HCT116 (cell line): ENCODE measurements around the gene BMP2. TPM values are rescaled to one million over a fixed set of nuclear protein-coding genes. Genes with fewer than 3 reads are reported as not detected.

Source experiments
- ATAC-seq: fragments of 200-7000 bp; cut with Tn5 transposase; 2 replicates; pipeline ENCODE4 v1.9.1; 2020; ENCODE audit warnings: mild to moderate bottlenecking, moderate library complexity
- BruUV-seq: library from RNA; stranded (reverse); fragments of 400-500 nt; replicated peaks from 2 replicates; lab custom pipeline; 2021; lab: Mats Ljungman, UMichigan
- CTCF ChIA-PET: fragments of 300-600 bp; sonication (Branson Sonifier 250); formaldehyde crosslinking; loops from one replicate; lab custom pipeline; 2021; ENCODE audit warnings: antibody characterized with exemption; lab: Charles Lee
- POLR2A ChIA-PET: fragments of 300-600, 350-600 bp; sonication (Branson Sonifier 250); formaldehyde crosslinking; loops from one replicate; lab custom pipeline; 2021; ENCODE audit warnings: antibody characterized with exemption; lab: Charles Lee
- RAD21 ChIA-PET, 2 experiments: fragments of 300-600 bp; sonication (Branson Sonifier 250); formaldehyde crosslinking; loops; one replicate each; lab custom pipeline; 2023; ENCODE audit warnings: low total read pairs in 2 of 2; ENCODE audit not compliant: uncharacterized antibody in 2 of 2, unreplicated experiment in 2 of 2, low non-redundant PET in 1 of 2; lab: Charles Lee
- DNase-seq: peaks from one replicate; pipeline ENCODE4 v3.0.0-alpha.2; 2010; ENCODE audit warnings: low read depth, low spot score
- H2AFZ ChIP-seq: fragments of 200-600 bp; shearing (Covaris generic), sonication (generic); 2 replicates; pipeline ENCODE4 v1.6.1; 2017; ENCODE audit warnings: low read depth, mixed run types, mixed read lengths, antibody characterized with exemption, low read length; ENCODE audit not compliant: poor library complexity, severe bottlenecking
- H3K27ac ChIP-seq: 2 replicates; pipeline ENCODE4 v1.5.1; 2012; ENCODE audit warnings: low read depth, low read length
- H3K27me3 ChIP-seq: fragments of 200-600 bp; sonication (generic); 2 replicates; pipeline ENCODE4 v1.6.1; 2016; ENCODE audit warnings: mixed run types, low read length, mixed read lengths; ENCODE audit not compliant: insufficient read depth
- H3K36me3 ChIP-seq, 2 experiments: fragments of 200-500 bp in 1 of 2; fragments of 200-600 bp in 1 of 2; sonication (Bioruptor generic) in 1 of 2; sonication (generic) in 1 of 2; 2 replicates each; pipeline versions ENCODE4 v1.5.1 to v1.6.1; 2014 to 2016; ENCODE audit warnings: low read length in 2 of 2, inconsistent platforms in 1 of 2, mixed read lengths in 1 of 2, mixed run types in 1 of 2; ENCODE audit not compliant: insufficient read depth in 2 of 2, control insufficient read depth in 1 of 2
- H3K4me1 ChIP-seq, 2 experiments: fragments of 200-600 bp in 1 of 2; sonication (generic) in 1 of 2; 2 replicates each; pipeline versions ENCODE4 v1.5.1 to v1.6.1; 2012 to 2017; ENCODE audit warnings: low read length in 2 of 2, inconsistent platforms in 1 of 2, mild to moderate bottlenecking in 1 of 2, mixed read lengths in 1 of 2, mixed run types in 1 of 2, moderate library complexity in 1 of 2; ENCODE audit not compliant: insufficient read depth in 2 of 2, control insufficient read depth in 1 of 2
- H3K4me2 ChIP-seq: fragments of 200-600 bp; sonication (generic); 2 replicates; pipeline ENCODE4 v1.6.1; 2017; ENCODE audit warnings: mixed run types, low read length, mixed read lengths
- H3K4me3 ChIP-seq, 2 experiments: fragments of 200-600 bp in 1 of 2; sonication (generic) in 1 of 2; replicated peaks in 1 of 2; 2 replicates each; pipeline ENCODE4 v1.5.1; 2011 to 2016; ENCODE audit warnings: low read length in 2 of 2, control low read depth in 1 of 2, low read depth in 1 of 2, mild to moderate bottlenecking in 1 of 2, mixed read lengths in 1 of 2, mixed run types in 1 of 2
- H3K79me2 ChIP-seq: fragments of 200-600 bp; sonication (generic); 2 replicates; pipeline ENCODE4 v1.6.1; 2017; ENCODE audit warnings: mild to moderate bottlenecking, mixed run types, low read length, moderate library complexity, mixed read lengths; ENCODE audit not compliant: insufficient read depth
- H3K9ac ChIP-seq: fragments of 200-600 bp; sonication (generic); 2 replicates; pipeline ENCODE4 v1.6.1; 2016; ENCODE audit warnings: low read length, mixed read lengths
- H3K9me2 ChIP-seq: fragments of 200-600 bp; sonication (generic), shearing (Covaris generic); 2 replicates; pipeline ENCODE4 v1.6.1; 2017; ENCODE audit warnings: mixed run types, mild to moderate bottlenecking, moderate library complexity; ENCODE audit not compliant: insufficient read depth
- H3K9me3 ChIP-seq, 2 experiments: fragments of 200-500 bp in 1 of 2; fragments of 200-600 bp in 1 of 2; sonication (Bioruptor generic) in 1 of 2; sonication (generic) in 1 of 2; 2 replicates each; pipeline ENCODE4 v1.6.1; 2014 to 2017; ENCODE audit warnings: low read length in 2 of 2, mixed read lengths in 2 of 2, inconsistent platforms in 1 of 2, low read depth in 1 of 2, mild to moderate bottlenecking in 1 of 2, mixed run types in 1 of 2, moderate library complexity in 1 of 2; ENCODE audit not compliant: control insufficient read depth in 1 of 2, insufficient read depth in 1 of 2
- H4K20me1 ChIP-seq: fragments of 200-600 bp; sonication (generic), shearing (Covaris generic); 2 replicates; pipeline ENCODE4 v1.6.1; 2017; ENCODE audit warnings: mixed run types, mild to moderate bottlenecking, moderate library complexity; ENCODE audit not compliant: insufficient read depth
- ATF3 ChIP-seq: IDR thresholded peaks from 2 replicates; pipeline ENCODE4 v1.6.1; 2012
- CBX3 ChIP-seq: IDR thresholded peaks from 2 replicates; pipeline ENCODE4 v1.6.1; 2012; ENCODE audit warnings: low read depth
- EGR1 ChIP-seq: IDR thresholded peaks from 2 replicates; pipeline ENCODE4 v1.6.1; 2012; ENCODE audit warnings: low read depth
- ELF1 ChIP-seq: IDR thresholded peaks from 2 replicates; pipeline ENCODE4 v1.6.1; 2012; ENCODE audit warnings: low read depth, borderline replicate concordance
- EZH2phosphoT487 ChIP-seq: fragments of 200-600 bp; IDR thresholded peaks from 2 replicates; pipeline ENCODE4 v1.6.1; 2018; ENCODE audit warnings: antibody characterized with exemption, borderline replicate concordance
- FOSL1 ChIP-seq: IDR thresholded peaks from 2 replicates; pipeline ENCODE4 v1.6.1; 2012; ENCODE audit warnings: low read depth
- MAX ChIP-seq: IDR thresholded peaks from 2 replicates; pipeline ENCODE4 v1.6.1; 2012
- POLR2AphosphoS5 ChIP-seq: IDR thresholded peaks from 2 replicates; pipeline ENCODE4 v1.6.1; 2011; ENCODE audit warnings: mild to moderate bottlenecking, low read depth, low read length, moderate library complexity
- SP1 ChIP-seq: IDR thresholded peaks from 2 replicates; pipeline ENCODE4 v1.6.1; 2012; ENCODE audit warnings: low read depth
- TCF7L2 ChIP-seq: IDR thresholded peaks from 2 replicates; pipeline ENCODE4 v1.7.0; 2011; ENCODE audit warnings: borderline replicate concordance, inconsistent platforms; ENCODE audit not compliant: insufficient read depth, insufficient read length; ENCODE audit errors: extremely low read depth
- YY1 ChIP-seq: IDR thresholded peaks from 2 replicates; pipeline ENCODE4 v1.6.1; 2011; ENCODE audit warnings: low read length, low read depth, moderate library complexity, mild to moderate bottlenecking; ENCODE audit not compliant: insufficient replicate concordance; ENCODE audit errors: extremely low read depth
- ZFX ChIP-seq: fragments of 450-650 bp; IDR thresholded peaks from 2 replicates; pipeline ENCODE4 v1.6.1; 2017
- intact Hi-C: fragments of 100-400 bp; cut with micrococcal nuclease; formaldehyde crosslinking; loops from 2 replicates; pipeline ENCODE4 v1.10.0; 2022
- total RNA-seq: library from RNA; stranded (reverse); gene quantifications from one replicate; pipeline ENCODE4 v1.2.1, GENCODE V29; 2021; ENCODE audit not compliant: unreplicated experiment
- TF ChIP-seq, protein P1 (sequence below), 3 experiments: fragments of 200-600 bp in 1 of 3; sonication (generic) in 1 of 3; IDR thresholded peaks in 2 of 3; conservative IDR thresholded peaks in 1 of 3; 2 replicates each; pipeline ENCODE4 v1.5.1; 2012 to 2017; ENCODE audit warnings: low read depth in 2 of 3, low read length in 2 of 3, antibody characterized with exemption in 1 of 3, borderline replicate concordance in 1 of 3, control low read depth in 1 of 3, mild to moderate bottlenecking in 1 of 3, mixed read lengths in 1 of 3, mixed run types in 1 of 3, moderate library complexity in 1 of 3; ENCODE audit not compliant: insufficient read depth in 1 of 3

BMP2 gene
- total RNA-seq, 1 experiment from 2014 or later = 0.15 TPM

- POLR2A ChIA-PET = no interaction called here
Observed at GRCh38 chr20:6732001-6732447, 35.5 kb upstream of the BMP2 start.

More at GRCh38 chr20:6732001-6732447, 35.5 kb upstream of the BMP2 start:
- H2AFZ ChIP-seq = no peak overlapping the region
- no peak overlapping the region for H3K27ac ChIP-seq
- ChIA-PET RAD21 (no interaction called here), CTCF (no interaction called here)
- H3K9ac ChIP-seq = no peak overlapping the region
- H3K36me3 ChIP-seq = no peaks in the 10 kb centered on the region
- intact Hi-C loops = no loop called here
- ATAC-seq = no peak
- peaks cover 3 to 13% of the 10 kb centered on the region in 2 experiments; a peak in 2 of 4 replicates for H3K9me3 ChIP-seq
- no peaks in the 10 kb centered on the region for H3K9me2 ChIP-seq
- DNase-seq = no peak
- no peak overlapping the region for H3K4me3 ChIP-seq
- H3K4me1 ChIP-seq = no peaks in the 10 kb centered on the region
- H3K4me2 ChIP-seq = no peak overlapping the region
- BruUV-seq = no TSS peak
- TF ChIP-seq SP1 (no peak), EGR1 (no peak), ELF1 (no peak), ZFX (no peak), FOSL1 (no peak), YY1 (no peak), POLR2AphosphoS5 (no peak), TCF7L2 (no peak), EZH2phosphoT487 (no peak), MAX (no peak), ATF3 (no peak), CBX3 (no peak)
- TF ChIP-seq, protein P1, sequence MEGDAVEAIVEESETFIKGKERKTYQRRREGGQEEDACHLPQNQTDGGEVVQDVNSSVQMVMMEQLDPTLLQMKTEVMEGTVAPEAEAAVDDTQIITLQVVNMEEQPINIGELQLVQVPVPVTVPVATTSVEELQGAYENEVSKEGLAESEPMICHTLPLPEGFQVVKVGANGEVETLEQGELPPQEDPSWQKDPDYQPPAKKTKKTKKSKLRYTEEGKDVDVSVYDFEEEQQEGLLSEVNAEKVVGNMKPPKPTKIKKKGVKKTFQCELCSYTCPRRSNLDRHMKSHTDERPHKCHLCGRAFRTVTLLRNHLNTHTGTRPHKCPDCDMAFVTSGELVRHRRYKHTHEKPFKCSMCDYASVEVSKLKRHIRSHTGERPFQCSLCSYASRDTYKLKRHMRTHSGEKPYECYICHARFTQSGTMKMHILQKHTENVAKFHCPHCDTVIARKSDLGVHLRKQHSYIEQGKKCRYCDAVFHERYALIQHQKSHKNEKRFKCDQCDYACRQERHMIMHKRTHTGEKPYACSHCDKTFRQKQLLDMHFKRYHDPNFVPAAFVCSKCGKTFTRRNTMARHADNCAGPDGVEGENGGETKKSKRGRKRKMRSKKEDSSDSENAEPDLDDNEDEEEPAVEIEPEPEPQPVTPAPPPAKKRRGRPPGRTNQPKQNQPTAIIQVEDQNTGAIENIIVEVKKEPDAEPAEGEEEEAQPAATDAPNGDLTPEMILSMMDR (IDR thresholded peaks at IDR 0.05 in 2 of 3, conservative IDR thresholded peaks at IDR 0.05 in 1 of 3; ENCODE audit: borderline replicate concordance in 1 of 3, insufficient read depth in 1 of 3, low read depth in 2 of 3, low read length in 2 of 3) = no peak
- H3K27me3 ChIP-seq = no peaks in the 10 kb centered on the region
- no peaks in the 10 kb centered on the region for H3K79me2 ChIP-seq
- H4K20me1 ChIP-seq = no peaks in the 10 kb centered on the region
